IMR-90 (cell line): ENCODE results near the gene FOXA2. TPM values are rescaled to one million over a fixed set of nuclear protein-coding genes. Genes with fewer than 3 reads are reported as not detected.

Experiments
- ATAC-seq: fragments of 200-7000 bp; cut with Tn5 transposase; 2 replicates; pipeline ENCODE4 v1.9.1; 2020; ENCODE audit warnings: low read depth, mild to moderate bottlenecking, moderate library complexity
- BruUV-seq: library from RNA; stranded (reverse); fragments of 400-500 nt; replicated peaks from 2 replicates; lab custom pipeline; 2021; lab: Mats Ljungman, UMichigan
- CTCF ChIA-PET: fragments of 300-600 bp; formaldehyde crosslinking; extraction: SDS; loops from one replicate; lab custom pipeline; 2021; ENCODE audit warnings: antibody characterized with exemption; lab: Yijun Ruan, JAX
- POLR2A ChIA-PET: fragments of 300-600 bp; sonication (Branson Sonifier 250); formaldehyde crosslinking; loops from one replicate; lab custom pipeline; 2022; ENCODE audit warnings: antibody characterized with exemption; ENCODE audit not compliant: unreplicated experiment; lab: Charles Lee
- DNase-seq: peaks from one replicate; pipeline ENCODE4 v3.0.0; 2013
- H2AFZ ChIP-seq: replicated peaks from 2 replicates; pipeline ENCODE3; 2013; ENCODE audit warnings: low read length, mild to moderate bottlenecking; ENCODE audit not compliant: poor library complexity
- H2AK5ac ChIP-seq: 2 replicates; pipeline ENCODE4 v1.6.1; 2013; ENCODE audit warnings: low read depth, low read length, inconsistent platforms
- H2AK9ac ChIP-seq: replicated peaks from 2 replicates; pipeline ENCODE3; 2013; ENCODE audit warnings: mild to moderate bottlenecking, low read depth, low read length, moderate library complexity; ENCODE audit not compliant: poor library complexity
- H2BK120ac ChIP-seq: 2 replicates; pipeline ENCODE4 v1.6.1; 2013; ENCODE audit warnings: low read depth, low read length, inconsistent platforms
- H2BK15ac ChIP-seq: 3 replicates; pipeline ENCODE4 v1.6.1; 2013; ENCODE audit warnings: low read depth, low read length, inconsistent platforms
- H2BK20ac ChIP-seq: 2 replicates; pipeline ENCODE4 v1.6.1; 2013; ENCODE audit warnings: low read depth, mild to moderate bottlenecking, inconsistent platforms, low read length, moderate library complexity
- H2BK5ac ChIP-seq: 2 replicates; pipeline ENCODE4 v1.6.1; 2013; ENCODE audit warnings: mild to moderate bottlenecking, low read depth, low read length, inconsistent platforms; ENCODE audit not compliant: poor library complexity, severe bottlenecking
- H3K14ac ChIP-seq: replicated peaks from 2 replicates; pipeline ENCODE4 v1.6.1; 2013; ENCODE audit warnings: low read depth, low read length, inconsistent platforms
- H3K18ac ChIP-seq: 2 replicates; pipeline ENCODE4 v1.6.1; 2013; ENCODE audit warnings: low read depth, low read length, control low read depth
- H3K23ac ChIP-seq: 2 replicates; pipeline ENCODE4 v1.6.1; 2013; ENCODE audit warnings: low read depth, low read length, inconsistent platforms
- H3K27ac ChIP-seq: 2 replicates; pipeline ENCODE4 v1.5.1; 2013; ENCODE audit warnings: mild to moderate bottlenecking, control low read depth, low read length; ENCODE audit not compliant: insufficient read depth
- H3K27me3 ChIP-seq: 2 replicates; pipeline ENCODE4 v1.6.1; 2013; ENCODE audit warnings: low read length; ENCODE audit not compliant: control insufficient read depth, insufficient read depth
- H3K36me3 ChIP-seq: 2 replicates; pipeline ENCODE4 v1.6.1; 2013; ENCODE audit warnings: low read length, mixed read lengths; ENCODE audit not compliant: control insufficient read depth, insufficient read depth
- H3K4ac ChIP-seq: 2 replicates; pipeline ENCODE4 v1.6.1; 2013; ENCODE audit warnings: low read depth, low read length, inconsistent platforms
- H3K4me1 ChIP-seq: 2 replicates; pipeline ENCODE4 v1.6.1; 2013; ENCODE audit warnings: low read length, mixed read lengths; ENCODE audit not compliant: control insufficient read depth, insufficient read depth
- H3K4me2 ChIP-seq: 2 replicates; pipeline ENCODE4 v1.6.1; 2013; ENCODE audit warnings: low read depth, mild to moderate bottlenecking, control low read depth, low read length, moderate library complexity
- H3K4me3 ChIP-seq: 2 replicates; pipeline ENCODE4 v1.5.1; 2013; ENCODE audit warnings: low read depth, mild to moderate bottlenecking, control low read depth, low read length, moderate library complexity; ENCODE audit not compliant: insufficient read depth
- H3K56ac ChIP-seq: 2 replicates; pipeline ENCODE4 v1.6.1; 2013; ENCODE audit warnings: low read length, inconsistent platforms; ENCODE audit not compliant: insufficient read depth; ENCODE audit errors: extremely low read depth
- H3K79me1 ChIP-seq, 2 experiments: 2 replicates each; pipeline ENCODE4 v1.6.1; 2013; ENCODE audit warnings: low read length in 2 of 2, inconsistent platforms in 1 of 2, low read depth in 1 of 2
- H3K9ac ChIP-seq: 2 replicates; pipeline ENCODE4 v1.6.1; 2013; ENCODE audit warnings: low read depth, low read length, control low read depth
- H3K9me1 ChIP-seq: 2 replicates; pipeline ENCODE4 v1.6.1; 2013; ENCODE audit warnings: low read length, inconsistent platforms; ENCODE audit not compliant: insufficient read depth
- H3K9me3 ChIP-seq: 2 replicates; pipeline ENCODE4 v1.6.1; 2013; ENCODE audit warnings: low read length; ENCODE audit not compliant: control insufficient read depth, insufficient read depth
- H4K20me1 ChIP-seq: 2 replicates; pipeline ENCODE4 v1.6.1; 2013; ENCODE audit warnings: low read length, inconsistent platforms; ENCODE audit not compliant: insufficient read depth
- H4K5ac ChIP-seq: 2 replicates; pipeline ENCODE4 v1.6.1; 2013; ENCODE audit warnings: mild to moderate bottlenecking, low read depth, low read length, control low read depth
- H4K8ac ChIP-seq, 2 experiments: 2 replicates each; pipeline ENCODE4 v1.6.1; 2013; ENCODE audit warnings: low read depth in 2 of 2, low read length in 2 of 2, control low read depth in 1 of 2, inconsistent platforms in 1 of 2
- H4K91ac ChIP-seq: 2 replicates; pipeline ENCODE4 v1.6.1; 2013; ENCODE audit warnings: low read depth, low read length, inconsistent platforms; ENCODE audit not compliant: insufficient read depth
- FOS ChIP-seq: fragments of 150-350 bp; IDR thresholded peaks from 2 replicates; pipeline ENCODE4 v1.6.1; 2016; ENCODE audit warnings: low read depth, low read length
- MAFK ChIP-seq: IDR thresholded peaks from 2 replicates; pipeline ENCODE4 v1.6.1; 2012; ENCODE audit warnings: low read depth, low read length, improper control_type of control experiment
- NFE2L2 ChIP-seq: fragments of 150-350 bp; IDR thresholded peaks from 2 replicates; pipeline ENCODE4 v1.6.1; 2016; ENCODE audit warnings: low read depth, mild to moderate bottlenecking, low read length
- POLR2A ChIP-seq: IDR thresholded peaks from 2 replicates; pipeline ENCODE4 v1.6.1; 2012; ENCODE audit warnings: mild to moderate bottlenecking, low read depth, low read length
- RAD21 ChIP-seq: IDR thresholded peaks from 2 replicates; pipeline ENCODE4 v1.6.1; 2012; ENCODE audit warnings: low read length, improper control_type of control experiment
- RCOR1 ChIP-seq: IDR thresholded peaks from 2 replicates; pipeline ENCODE4 v1.6.1; 2012; ENCODE audit warnings: mild to moderate bottlenecking, low read length, improper control_type of control experiment; ENCODE audit not compliant: insufficient replicate concordance
- RFX5 ChIP-seq: IDR thresholded peaks from 2 replicates; pipeline ENCODE4 v1.8.0; 2012; ENCODE audit warnings: low read depth, mild to moderate bottlenecking, low read length, moderate library complexity
- WGBS, 2 experiments: methylation state at CpG; one replicate each; pipeline versions ENCODE4 v1.1.5 to v1.1.7; 2013; ENCODE audit warnings: missing lambda C conversion rate in 2 of 2; ENCODE audit not compliant: insufficient read length in 1 of 2; ENCODE audit errors: extremely low coverage in 2 of 2; 5-methylcytosine and 5-hydroxymethylcytosine counted together
- dilution Hi-C: fragments of 300-500 bp; cut with HindIII; formaldehyde crosslinking; loops from one replicate; pipeline ENCODE4 v1.14.3; 2018; ENCODE audit warnings: low sequenced_read_pairs; ENCODE audit not compliant: unreplicated experiment
- in situ Hi-C: fragments of 300-500 bp; cut with MboI; formaldehyde crosslinking; loops from 3 replicates; pipeline ENCODE4 v1.14.3; 2019; ENCODE audit warnings: low sequenced_read_pairs, inconsistent platforms, mixed read lengths
- intact Hi-C: fragments of 100-400 bp; cut with micrococcal nuclease; formaldehyde crosslinking; loops from 2 replicates; pipeline ENCODE4 v1.10.0; 2022
- polyA plus RNA-seq, 3 experiments: library from polyadenylated mRNA; depleted of rRNA; stranded (reverse); fragments of >200 nt; gene quantifications; 2 replicates each; pipeline ENCODE4 v1.2.3, GENCODE V29; 2012; ENCODE audit warnings: low replicate concordance in 1 of 3
- total RNA-seq: library from RNA; depleted of rRNA; stranded (reverse); fragments of >200 nt; gene quantifications from 2 replicates; pipeline ENCODE4 v1.2.3, GENCODE V29; 2012
- TF ChIP-seq, protein P1 (sequence below): fragments of 150-350 bp; IDR thresholded peaks from 2 replicates; pipeline ENCODE4 v1.6.1; 2017; ENCODE audit warnings: mild to moderate bottlenecking, antibody characterized with exemption, low read length, low read depth

The FOXA2 gene
- total and polyA plus RNA-seq, 2 of the 4 experiments (the other 2 are of a cell fraction): not detected

DNA sequence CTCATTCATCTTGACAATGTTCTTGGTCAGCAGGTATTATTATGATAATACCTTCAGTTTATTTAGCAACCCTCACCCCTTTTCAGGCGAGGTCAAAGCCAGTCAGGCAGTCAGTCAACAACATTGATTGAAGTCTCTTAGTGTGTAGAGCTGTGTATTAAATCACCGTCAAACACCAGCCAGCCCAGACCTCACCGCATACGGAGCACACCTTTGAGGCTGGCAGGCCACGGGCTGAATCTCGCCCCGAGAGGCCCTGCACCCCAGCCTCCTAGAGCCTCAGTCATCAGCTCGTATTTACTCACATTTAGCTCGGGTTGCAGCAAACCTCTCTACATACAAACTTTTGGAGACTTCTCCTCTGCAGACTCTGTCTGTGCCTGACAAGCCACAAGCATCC, 36.0 kb upstream of the FOXA2 start:
- Histone ChIP-seq H3K4me1 (no peaks in the 10 kb centered on the region), H3K36me3 (no peaks in the 10 kb centered on the region), H3K23ac (no peak overlapping the region), H2BK15ac (no peak overlapping the region), H3K27ac (no peak overlapping the region), H2AK5ac (no peak overlapping the region), H2BK20ac (no peak overlapping the region), H3K14ac (no peak overlapping the region), H2BK5ac (no peak overlapping the region), H3K9me1 (no peaks in the 10 kb centered on the region), H3K4ac (no peak overlapping the region), H3K18ac (no peak overlapping the region), H3K56ac (no peak overlapping the region), H4K91ac (no peak overlapping the region), H2AFZ (no peak overlapping the region), H3K79me1 (no peaks in the 10 kb centered on the region), H4K20me1 (no peaks in the 10 kb centered on the region), H3K4me3 (no peak overlapping the region), H4K8ac (no peak overlapping the region), H2BK120ac (no peak overlapping the region), H3K4me2 (no peak overlapping the region), H4K5ac (no peak overlapping the region), H2AK9ac (no peak overlapping the region), H3K27me3 (no peaks in the 10 kb centered on the region), H3K9ac (no peak overlapping the region), H3K9me3 (no peaks in the 10 kb centered on the region)
- dilution Hi-C loops: no loop called here
- in situ Hi-C loops: no loop called here
- intact Hi-C loops: no loop called here
- ATAC-seq (no peak), DNase-seq (no peak)
- ChIA-PET CTCF (no interaction called here), POLR2A (no interaction called here)
- no TSS peak for BruUV-seq
- TF ChIP-seq MAFK (no peak), FOS (no peak), POLR2A (no peak), NFE2L2 (no peak), RCOR1 (no peak), RAD21 (no peak), RFX5 (no peak)
- TF ChIP-seq, protein P1, sequence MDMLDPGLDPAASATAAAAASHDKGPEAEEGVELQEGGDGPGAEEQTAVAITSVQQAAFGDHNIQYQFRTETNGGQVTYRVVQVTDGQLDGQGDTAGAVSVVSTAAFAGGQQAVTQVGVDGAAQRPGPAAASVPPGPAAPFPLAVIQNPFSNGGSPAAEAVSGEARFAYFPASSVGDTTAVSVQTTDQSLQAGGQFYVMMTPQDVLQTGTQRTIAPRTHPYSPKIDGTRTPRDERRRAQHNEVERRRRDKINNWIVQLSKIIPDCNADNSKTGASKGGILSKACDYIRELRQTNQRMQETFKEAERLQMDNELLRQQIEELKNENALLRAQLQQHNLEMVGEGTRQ: no peak
- 27% methylated on average over 3 of the region's 9 CpGs; no CpG with 5 or more reads in 1 of the 2 experiments for WGBS, 2 experiments
